ENCODE results near the gene DUOX2.
"Not testable (repeated sequence)": the region's sequence is repeated elsewhere in the genome, so short reads cannot be mapped to it uniquely, and the experiment has no call there.

DUOX2 gene

GRCh38 chr15:45100884-45101625, 12.9 kb downstream of the DUOX2 start:
- DNase-seq (ENCODE audit: low spot score) = no peak

- no peak for DNase-seq (ENCODE audit: low spot score)
Observed at GRCh38 chr15:45099549-45100165, 14.3 kb downstream of the DUOX2 start.

GRCh38 chr15:45097466-45097865, 16.5 kb downstream of the DUOX2 start:
- DNase-seq (ENCODE audit: low spot score) = no peak

- no peak for DNase-seq (ENCODE audit: low spot score)
Observed at GRCh38 chr15:45095661-45096060, 18.3 kb downstream of the DUOX2 start.

- DNase-seq (ENCODE audit: low spot score) = no peak
Observed at GRCh38 chr15:45094358-45094730, 19.6 kb downstream of the DUOX2 start.

- DNase-seq (ENCODE audit: low spot score) = no peak
Observed at GRCh38 chr15:45093622-45094357, 20.2 kb downstream of the DUOX2 start.

- DNase-seq (ENCODE audit: low spot score) = no peak
Observed at GRCh38 chr15:45093013-45093412, 21.0 kb downstream of the DUOX2 start.

GRCh38 chr15:45091576-45091975, 22.4 kb downstream of the DUOX2 start:
- DNase-seq (ENCODE audit: low spot score) = no peak

- no peak for DNase-seq (ENCODE audit: low spot score)
Observed at GRCh38 chr15:45091161-45091560, 22.8 kb downstream of the DUOX2 start.

- DNase-seq (ENCODE audit: low spot score) = no peak
Observed at GRCh38 chr15:45089712-45090373, 24.1 kb downstream of the DUOX2 start.

- DNase-seq (ENCODE audit: low spot score) = no peak
Observed at GRCh38 chr15:45088801-45089711, 24.9 kb downstream of the DUOX2 start.

- peak; percentile 26 for DNase-seq (ENCODE audit: low spot score)
Observed at GRCh38 chr15:45087513-45087912, 26.5 kb downstream of the DUOX2 start.

- DNase-seq (ENCODE audit: low spot score) = no peak
Observed at GRCh38 chr15:45084163-45084562, 29.8 kb downstream of the DUOX2 start.

- no peak for DNase-seq (ENCODE audit: low spot score)
Observed at GRCh38 chr15:45083223-45083622, 30.7 kb downstream of the DUOX2 start.

GRCh38 chr15:45082412-45082811, 31.6 kb downstream of the DUOX2 start:
- not testable (repeated sequence) for DNase-seq (ENCODE audit: low spot score)

- not testable (repeated sequence) for DNase-seq (ENCODE audit: low spot score)
Observed at GRCh38 chr15:45080593-45080992, 33.4 kb downstream of the DUOX2 start.

GRCh38 chr15:45079628-45080246, 34.2 kb downstream of the DUOX2 start:
- not testable (repeated sequence) for DNase-seq (ENCODE audit: low spot score)

- not testable (repeated sequence) for DNase-seq (ENCODE audit: low spot score)
Observed at GRCh38 chr15:45079201-45079600, 34.8 kb downstream of the DUOX2 start.

GRCh38 chr15:45077391-45077790, 36.6 kb downstream of the DUOX2 start:
- not testable (repeated sequence) for DNase-seq (ENCODE audit: low spot score)

- DNase-seq (ENCODE audit: low spot score) = not testable (repeated sequence)
Observed at GRCh38 chr15:45075440-45076320, 38.3 kb downstream of the DUOX2 start.
